DOHH2 (cell line): ENCODE data around the gene OTUD5.

Source experiments
- H3F3A ChIP-seq: fragments of 200-600 bp; sonication (generic), shearing (Covaris generic); 2 replicates; pipeline ENCODE4 v1.6.0; 2016; ENCODE audit warnings: antibody characterized with exemption, mild to moderate bottlenecking; ENCODE audit not compliant: control insufficient read depth, insufficient read depth
- H3K27ac ChIP-seq: fragments of 200-600 bp; sonication (generic); 2 replicates; pipeline ENCODE4 v1.5.1; 2014; ENCODE audit warnings: low read depth, mild to moderate bottlenecking, low read length, moderate library complexity
- H3K27me3 ChIP-seq: fragments of 200-600 bp; sonication (generic); 2 replicates; pipeline ENCODE4 v1.6.1; 2014; ENCODE audit warnings: mild to moderate bottlenecking, low read length, mixed read lengths; ENCODE audit not compliant: control insufficient read depth
- H3K36me3 ChIP-seq: fragments of 200-600 bp; sonication (generic); 2 replicates; pipeline ENCODE4 v1.6.1; 2014; ENCODE audit warnings: mild to moderate bottlenecking, low read length, moderate library complexity, mixed read lengths; ENCODE audit not compliant: control insufficient read depth
- H3K4me1 ChIP-seq: fragments of 200-600 bp; sonication (generic); 2 replicates; pipeline ENCODE4 v1.6.1; 2014; ENCODE audit warnings: mild to moderate bottlenecking, low read length, mixed read lengths; ENCODE audit not compliant: control insufficient read depth
- H3K4me2 ChIP-seq: fragments of 200-600 bp; sonication (generic); 2 replicates; pipeline ENCODE4 v1.6.0; 2014; ENCODE audit warnings: mild to moderate bottlenecking, low read length, moderate library complexity
- H3K4me3 ChIP-seq: fragments of 200-600 bp; sonication (generic); 2 replicates; pipeline ENCODE4 v1.5.1; 2014; ENCODE audit warnings: mild to moderate bottlenecking, low read length, mixed read lengths
- H3K79me2 ChIP-seq: fragments of 200-600 bp; sonication (generic); 2 replicates; pipeline ENCODE4 v1.6.1; 2014; ENCODE audit warnings: mild to moderate bottlenecking, low read length, mixed read lengths; ENCODE audit not compliant: control insufficient read depth
- H3K9me2 ChIP-seq: fragments of 200-600 bp; sonication (generic); replicated peaks from 2 replicates; pipeline ENCODE4 v1.6.1; 2014; ENCODE audit warnings: mild to moderate bottlenecking, low read length, mixed read lengths; ENCODE audit not compliant: control insufficient read depth
- H3K9me3 ChIP-seq: fragments of 200-600 bp; sonication (generic); 2 replicates; pipeline ENCODE4 v1.6.1; 2014; ENCODE audit warnings: antibody characterized with exemption, low read length, mixed read lengths; ENCODE audit not compliant: control insufficient read depth, insufficient read depth
- H4K20me1 ChIP-seq: fragments of 200-600 bp; sonication (generic); 2 replicates; pipeline ENCODE4 v1.6.0; 2014; ENCODE audit warnings: low read depth, mild to moderate bottlenecking, antibody characterized with exemption, low read length, moderate library complexity; ENCODE audit not compliant: control insufficient read depth, insufficient read depth
- CTCF ChIP-seq: fragments of 200-600 bp; sonication (generic); IDR thresholded peaks from one replicate; pipeline ENCODE4 v1.5.1; 2014; ENCODE audit warnings: antibody characterized with exemption, mild to moderate bottlenecking, low read depth, low read length; ENCODE audit not compliant: poor library complexity, severe bottlenecking
- EZH2phosphoT487 ChIP-seq: fragments of 200-600 bp; sonication (generic); IDR thresholded peaks from 2 replicates; pipeline ENCODE4 v1.6.1; 2017; ENCODE audit warnings: borderline replicate concordance, mild to moderate bottlenecking, antibody characterized with exemption, low read length, moderate library complexity, mixed read lengths

Gene OTUD5

GRCh38 chrX:48966796-48967579 is 9.6 kb upstream of the OTUD5 start:
- Histone ChIP-seq H4K20me1 (no peaks in the 10 kb centered on the region), H3F3A (no peaks in the 10 kb centered on the region), H3K9me3 (no peaks in the 10 kb centered on the region), H3K27ac (no peak overlapping the region), H3K36me3 (peaks cover 5% of the 10 kb centered on the region; the same call in 1 of the 2 replicates), H3K27me3 (no peaks in the 10 kb centered on the region), H3K4me2 (no peak overlapping the region), H3K4me3 (no peak overlapping the region), H3K79me2 (peaks cover 4% of the 10 kb centered on the region; the same call in 1 of the 2 replicates), H3K9me2 (no peaks in the 10 kb centered on the region), H3K4me1 (peaks cover 24% of the 10 kb centered on the region)
- no peak for TF ChIP-seq EZH2phosphoT487
- TF ChIP-seq CTCF, result no peak

- Histone ChIP-seq H3K4me3 (no peak overlapping the region), H3F3A (no peaks in the 10 kb centered on the region; the same call in 1 of the 2 replicates), H3K9me2 (no peaks in the 10 kb centered on the region), H3K36me3 (peaks cover 5% of the 10 kb centered on the region; the same call in 1 of the 2 replicates), H3K27ac (no peak overlapping the region), H3K9me3 (no peaks in the 10 kb centered on the region), H3K79me2 (peaks cover 4% of the 10 kb centered on the region; the same call in 1 of the 2 replicates), H3K27me3 (no peaks in the 10 kb centered on the region), H3K4me1 (peaks cover 27% of the 10 kb centered on the region), H4K20me1 (no peaks in the 10 kb centered on the region), H3K4me2 (no peak overlapping the region)
- TF ChIP-seq EZH2phosphoT487 (no peak), CTCF (no peak)
Observed at GRCh38 chrX:48965959-48966358, 8.6 kb upstream of the OTUD5 start.

- Histone ChIP-seq H4K20me1 (no peaks in the 10 kb centered on the region), H3K9me2 (no peaks in the 10 kb centered on the region), H3F3A (no peaks in the 10 kb centered on the region; the same call in 1 of the 2 replicates), H3K27me3 (no peaks in the 10 kb centered on the region), H3K36me3 (peaks cover 11% of the 10 kb centered on the region; the same call in 1 of the 2 replicates), H3K27ac (peak overlapping the region; percentile 86), H3K4me3 (peak overlapping the region; percentile 70), H3K79me2 (peaks cover 23% of the 10 kb centered on the region), H3K4me1 (peaks cover 50% of the 10 kb centered on the region), H3K9me3 (no peaks in the 10 kb centered on the region), H3K4me2 (peak overlapping the region; percentile 85)
- no peak for TF ChIP-seq CTCF
- no peak for TF ChIP-seq EZH2phosphoT487
Observed at GRCh38 chrX:48961585-48962091, 4.2 kb upstream of the OTUD5 start.
